Activated CD8-positive, alpha-beta memory T cell treated with anti-CD3 and anti-CD28 coated beads for 4 hours (primary cell): ENCODE measurements around the gene IFNGR2.
"Not testable (repeated sequence)": the region's sequence is repeated elsewhere in the genome, so short reads cannot be mapped to it uniquely, and the experiment has no call there.

Source experiments
- DNase-seq, 2 donors: peaks; one replicate each; pipeline ENCODE4 v3.0.0-alpha.2; 2020; ENCODE audit warnings: low read depth in 2 of 2

The IFNGR2 gene

DNA sequence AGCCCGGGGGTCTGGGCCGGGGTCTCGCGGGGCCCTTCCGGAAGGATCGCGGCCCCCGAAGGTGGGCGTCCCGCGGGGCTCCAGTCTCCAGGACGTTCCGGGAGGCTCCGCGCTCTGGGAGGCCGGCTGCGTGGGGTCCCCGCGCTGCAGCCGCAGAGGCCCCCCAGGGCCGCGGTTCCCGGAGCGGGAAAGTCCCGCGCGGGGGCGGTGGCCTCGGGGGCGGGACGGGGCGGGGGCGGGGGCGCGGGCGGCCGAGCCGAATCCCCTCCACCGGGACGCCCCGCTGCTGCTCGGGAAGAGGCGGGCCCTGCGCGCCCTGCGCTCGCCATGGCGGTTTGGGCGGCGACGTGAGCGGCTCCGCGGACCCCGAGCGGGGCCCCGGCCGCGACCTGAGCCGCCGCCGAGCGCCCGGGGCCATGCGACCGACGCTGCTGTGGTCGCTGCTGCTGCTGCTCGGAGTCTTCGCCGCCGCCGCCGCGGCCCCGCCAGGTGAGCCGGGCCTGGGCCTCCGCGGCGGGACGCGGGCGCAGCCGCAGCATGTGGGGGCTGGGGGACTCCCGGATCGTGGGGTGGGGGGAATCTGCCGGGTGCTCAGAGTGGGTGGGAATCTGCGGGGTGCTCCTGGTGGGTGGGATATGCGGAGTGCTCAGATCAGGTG is at the start of gene IFNGR2:
IFNGR2 (plus strand) TSS at position 286 of the 658 bp plus-strand sequence; CDS start at position 417, 131 bp downstream.
- DNase-seq = no peak

GRCh38 chr21:33355355-33355754 is 47.9 kb upstream of the IFNGR2 start:
- DNase-seq = no peak

DNA sequence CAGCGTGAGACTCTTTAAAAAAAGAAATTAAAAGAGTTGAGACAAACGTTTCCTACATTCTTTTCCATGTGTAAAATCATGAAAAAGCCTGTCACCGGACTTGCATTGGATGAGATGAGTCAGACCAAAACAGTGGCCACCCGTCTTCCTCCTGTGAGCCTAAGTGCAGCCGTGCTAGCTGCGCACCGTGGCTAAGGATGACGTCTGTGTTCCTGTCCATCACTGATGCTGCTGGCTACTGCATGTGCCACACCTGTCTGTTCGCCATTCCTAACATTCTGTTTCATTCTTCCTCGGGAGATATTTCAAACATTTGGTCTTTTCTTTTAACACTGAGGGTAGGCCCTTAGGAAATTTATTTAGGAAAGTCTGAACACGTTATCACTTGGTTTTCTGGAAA is 47.2 kb upstream of the IFNGR2 start:
- DNase-seq = no peak

DNA sequence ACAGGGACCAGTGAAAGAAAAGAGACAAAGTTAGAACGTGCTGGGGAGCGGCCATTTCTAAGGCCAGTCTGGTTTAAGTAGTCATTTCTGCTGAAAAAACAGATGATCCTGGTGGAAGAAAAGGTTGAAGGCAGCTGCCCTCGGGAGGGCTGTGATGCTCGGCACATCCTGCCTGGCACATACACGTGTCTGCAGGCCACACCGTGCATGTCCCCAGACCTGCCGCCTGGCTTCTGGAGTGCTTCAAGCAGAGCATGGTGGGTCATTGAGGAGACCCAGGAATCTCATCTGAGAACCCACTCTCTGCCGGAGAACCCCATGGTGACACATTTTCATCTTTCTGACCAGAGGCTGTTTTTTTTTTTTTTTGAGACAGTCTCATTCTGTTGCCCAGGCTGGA is 46.0 kb upstream of the IFNGR2 start:
- DNase-seq = no peak

DNA sequence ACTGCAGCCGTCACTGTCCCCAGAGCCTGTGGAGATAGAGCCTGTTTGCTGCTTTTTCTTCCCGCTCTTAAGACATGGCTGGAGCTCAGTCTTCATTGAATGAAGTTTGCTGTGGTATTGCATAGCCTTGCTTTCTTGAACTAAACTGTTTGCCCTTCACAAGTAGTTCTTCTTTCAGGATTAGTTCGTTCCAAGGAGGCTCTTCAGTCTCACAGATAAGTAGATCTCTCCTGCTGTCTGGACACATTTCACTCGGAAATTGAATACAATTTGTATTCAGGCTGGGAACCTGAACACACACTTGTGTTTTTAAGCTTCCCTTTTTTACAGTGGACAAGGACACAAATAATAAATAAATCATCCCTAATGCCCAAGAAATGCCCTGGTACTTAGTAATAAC is 43.8 kb upstream of the IFNGR2 start:
- DNase-seq = no peak

- DNase-seq = no peak
These were observed 42.9 kb upstream of the IFNGR2 start for GRCh38 chr21:33360281-33360680.

GRCh38 chr21:33360881-33361602 is 42.2 kb upstream of the IFNGR2 start:
- peak; percentile 66 to 75 for DNase-seq

- peak in 1 of 2 donors; percentile 25 for DNase-seq
These were observed 41.1 kb upstream of the IFNGR2 start for GRCh38 chr21:33362044-33362555.

DNA sequence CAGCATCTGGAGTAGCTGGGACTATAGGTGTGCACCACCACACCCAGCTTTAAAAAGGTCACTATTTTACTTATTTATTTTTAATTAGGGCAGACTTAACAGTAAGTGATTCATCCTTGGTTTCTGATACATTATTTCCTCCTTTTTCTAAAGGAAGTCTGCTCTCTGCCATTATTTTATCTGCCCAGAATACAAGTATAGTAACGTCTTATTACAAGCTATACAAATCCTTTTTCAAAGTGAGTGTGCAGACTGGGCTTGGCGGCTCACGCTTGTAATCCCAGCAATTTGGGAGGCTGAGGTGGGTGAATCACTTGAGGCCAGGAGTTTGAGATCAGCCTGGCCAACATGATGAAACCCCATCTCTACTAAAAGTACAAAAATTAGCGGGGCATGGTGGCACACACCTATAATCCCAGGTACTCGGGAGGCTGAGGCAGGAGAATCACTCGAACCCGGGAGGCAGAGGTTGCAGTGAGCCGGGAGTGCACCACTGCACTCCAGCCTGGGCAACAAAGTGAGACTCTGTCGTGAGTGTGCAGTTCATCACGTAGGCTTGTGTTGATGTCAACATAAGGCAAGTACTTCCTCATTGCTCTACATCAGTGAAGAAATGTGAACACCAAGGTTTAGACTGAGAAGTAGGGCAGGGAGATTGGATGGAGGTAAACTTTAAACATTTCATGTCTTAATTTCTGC is 39.2 kb upstream of the IFNGR2 start:
- not testable (repeated sequence) for DNase-seq

- DNase-seq = no peak
These were observed 38.4 kb upstream of the IFNGR2 start for GRCh38 chr21:33364830-33365229.

GRCh38 chr21:33367309-33367973 is 35.8 kb upstream of the IFNGR2 start:
- DNase-seq = no peak

DNA sequence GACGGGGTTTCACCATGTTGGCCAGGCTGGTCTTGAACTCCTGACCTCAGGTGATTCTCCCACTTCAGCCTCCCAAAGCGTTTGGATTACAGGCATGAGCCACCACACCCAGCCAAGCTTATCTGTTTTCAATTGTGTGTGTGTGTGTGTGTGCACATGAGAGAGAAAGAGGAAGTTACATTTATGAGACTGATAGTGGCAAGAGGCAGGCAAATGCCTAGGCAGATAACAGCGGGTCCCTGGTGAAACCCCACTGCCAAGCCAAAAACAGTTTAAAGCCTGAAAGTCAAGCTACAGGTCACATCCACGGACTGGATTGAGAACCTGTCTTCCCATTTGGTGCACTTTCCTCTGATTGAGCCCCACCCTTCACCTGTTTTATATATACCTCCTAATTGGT is 35.1 kb upstream of the IFNGR2 start:
- no peak for DNase-seq

DNA sequence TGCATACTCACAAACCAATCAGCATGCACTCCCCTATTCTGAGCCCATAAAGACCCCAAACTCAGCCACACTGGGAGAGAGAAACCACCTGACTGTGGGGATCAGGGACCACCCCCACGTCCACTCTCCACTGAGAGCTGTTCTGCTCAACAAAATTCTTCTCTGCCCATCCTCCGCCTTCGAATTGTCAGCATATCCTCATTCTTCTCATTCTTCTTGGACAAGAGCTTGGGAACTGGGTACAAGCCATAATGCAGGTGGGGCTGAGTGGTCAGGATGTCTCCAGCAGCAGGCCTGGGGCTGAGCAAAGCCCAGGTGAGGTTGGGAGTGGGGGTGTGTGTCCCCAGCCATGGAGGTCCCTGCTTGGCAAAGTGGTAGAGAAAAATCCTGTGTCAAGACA is 34.6 kb upstream of the IFNGR2 start:
- DNase-seq = no peak

DNA sequence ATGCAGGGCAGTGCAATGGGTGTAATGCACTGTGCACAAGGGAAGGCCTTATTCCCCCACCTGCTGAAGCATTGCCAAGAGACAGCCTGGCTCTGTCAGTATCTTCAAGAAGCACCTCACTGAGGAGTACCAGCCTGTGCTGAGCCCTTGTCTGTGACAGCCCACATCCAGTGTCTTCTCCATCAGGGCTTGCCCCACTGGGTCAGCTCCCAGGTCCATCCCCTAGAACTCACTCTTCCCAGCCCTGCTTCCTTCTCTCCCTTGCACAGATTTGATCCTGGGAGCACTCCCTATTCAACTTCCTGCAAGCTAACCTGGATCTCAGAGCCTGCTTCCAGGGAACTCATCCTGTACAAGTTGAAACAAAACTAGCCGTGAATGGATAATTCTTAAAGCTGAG is 33.6 kb upstream of the IFNGR2 start:
- no peak for DNase-seq

DNA sequence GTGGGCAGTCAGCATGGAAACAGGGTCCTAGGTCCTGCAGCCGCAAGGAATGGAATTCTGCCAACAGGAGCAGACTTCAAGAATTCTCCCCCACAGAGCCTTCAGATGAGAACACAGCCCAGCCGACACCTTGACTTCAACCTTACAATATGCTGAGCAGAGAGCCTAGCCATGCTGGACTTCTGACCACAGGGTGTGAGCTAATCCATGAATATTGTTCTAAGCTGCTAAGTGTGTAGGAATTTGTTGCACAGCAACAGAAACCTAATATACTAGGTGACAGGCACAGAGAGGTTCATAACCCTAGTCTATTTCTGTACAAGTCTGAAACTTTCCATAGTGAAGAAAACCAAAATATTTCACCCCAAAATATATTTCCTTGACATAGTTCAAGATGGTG is 32.9 kb upstream of the IFNGR2 start:
- DNase-seq = no peak

DNA sequence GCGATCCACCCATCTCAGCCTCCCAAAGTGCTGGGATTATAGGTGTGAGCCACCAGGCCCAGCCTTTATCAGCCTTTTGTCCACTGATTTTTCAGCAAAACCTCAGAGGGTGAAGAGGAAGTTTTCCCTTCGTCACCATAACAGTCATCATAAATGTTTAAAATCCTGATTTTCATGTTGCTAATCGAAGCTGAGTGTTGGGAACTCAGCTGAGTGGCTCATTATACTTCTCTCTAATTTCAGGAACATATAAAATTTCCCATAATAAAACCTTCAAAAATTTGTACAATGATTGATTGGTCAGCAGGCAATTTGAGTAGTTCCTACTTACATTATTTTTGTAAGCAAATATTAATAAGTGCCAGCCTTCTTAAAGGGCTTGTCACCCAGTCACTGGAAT is 31.8 kb upstream of the IFNGR2 start:
- no peak for DNase-seq

DNA sequence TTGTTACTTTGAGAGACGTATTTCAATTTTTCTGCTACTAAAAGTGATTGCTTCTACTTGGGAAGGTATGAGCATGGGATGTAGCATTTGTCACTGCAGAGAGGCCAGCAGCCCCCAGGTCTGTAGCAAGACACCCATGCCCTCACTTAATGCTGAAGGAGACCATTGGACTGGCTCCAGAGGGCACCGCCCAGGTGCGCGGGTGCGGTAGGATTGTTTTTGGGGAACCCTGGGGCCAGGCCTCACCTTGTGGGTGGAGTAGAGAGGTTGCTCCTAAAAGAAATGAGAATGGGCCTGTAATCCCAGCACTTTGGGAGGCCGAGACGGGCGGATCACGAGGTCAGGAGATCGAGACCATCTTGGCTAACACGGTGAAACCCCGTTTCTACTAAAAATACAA is 30.6 kb upstream of the IFNGR2 start:
- no peak for DNase-seq

- DNase-seq = no peak
These were observed 29.8 kb upstream of the IFNGR2 start for GRCh38 chr21:33373451-33373850.

DNA sequence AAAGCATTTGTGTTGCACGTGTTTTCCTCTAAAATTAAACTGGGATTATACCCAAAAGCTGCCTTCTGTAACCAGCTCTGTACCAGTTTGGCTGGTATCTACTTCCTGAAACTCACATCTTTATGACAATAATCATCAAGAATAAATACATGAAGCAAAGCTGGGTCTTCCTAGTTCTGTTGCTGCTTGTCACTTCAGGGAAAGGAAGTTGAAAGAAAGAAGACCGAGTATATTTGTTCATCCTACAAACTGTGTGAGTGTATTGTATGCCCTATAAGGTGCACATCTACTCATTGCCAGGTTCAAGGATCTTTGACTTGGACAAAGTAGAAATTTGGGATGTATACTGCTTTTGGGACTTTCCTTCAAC is 29.1 kb upstream of the IFNGR2 start:
- no peak for DNase-seq

DNA sequence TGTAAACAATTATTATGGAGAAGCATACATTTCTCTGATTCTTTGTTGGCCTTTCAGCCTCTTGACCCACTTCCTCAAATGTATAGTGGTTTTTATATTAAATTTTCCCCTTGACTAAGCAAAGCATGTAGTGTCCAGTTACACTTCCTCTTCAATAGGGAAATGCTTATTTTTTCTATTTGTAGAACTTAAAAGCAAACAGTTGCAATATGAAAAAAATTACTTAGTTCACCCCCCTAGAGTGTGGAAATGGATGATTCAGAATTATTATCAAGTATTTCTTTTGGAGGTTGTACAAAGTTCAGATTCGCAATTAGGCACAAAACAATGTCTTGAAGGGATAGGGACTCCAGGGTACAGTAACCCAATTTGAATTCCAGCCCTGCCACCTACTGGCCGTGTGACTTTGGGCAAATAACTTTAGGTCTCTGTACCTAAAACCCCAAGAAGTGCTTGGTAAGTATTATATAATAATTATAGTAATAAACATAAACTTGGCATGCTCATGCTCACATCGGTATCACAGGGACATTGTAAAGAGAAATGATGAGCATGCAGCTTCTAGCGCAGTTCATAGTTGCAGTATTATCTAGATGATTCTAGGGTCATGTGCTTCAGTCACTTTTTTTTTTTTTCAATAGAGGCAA is 28.6 kb upstream of the IFNGR2 start:
- peak in 1 of 2 donors; percentile 34 for DNase-seq

DNA sequence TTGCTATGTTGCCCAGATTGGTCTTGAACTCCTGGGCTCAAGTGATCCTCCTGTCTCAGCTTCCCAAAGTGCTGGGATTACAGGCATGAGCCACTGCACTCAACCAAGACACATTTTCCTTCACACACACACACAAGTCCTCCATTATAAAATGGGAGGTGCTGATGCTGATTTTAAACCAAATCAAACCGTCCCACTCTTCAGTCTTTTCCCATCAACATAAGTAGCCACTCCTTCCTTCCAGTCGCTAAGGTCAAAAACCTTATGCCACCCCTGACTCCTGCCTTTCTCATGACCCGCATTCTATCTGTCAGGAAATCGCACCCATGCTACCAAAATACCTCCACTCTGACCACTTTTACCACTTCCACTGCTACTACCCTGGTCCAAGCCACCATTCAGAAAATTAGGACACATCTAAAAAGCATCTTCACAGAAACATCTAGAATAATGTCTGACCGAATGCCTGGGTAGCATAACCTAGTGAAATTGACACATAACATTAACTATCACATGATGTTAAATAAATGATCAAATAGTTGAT is 28.0 kb upstream of the IFNGR2 start:
- no peak for DNase-seq
